Iris pigment epithelial cell (primary cell): Measurements from ENCODE around the gene ZNF835.
A peak's percentile ranks its signal among the peaks of the same experiment; 100 is the strongest.

Experiments used
- DNase-seq: peaks from one replicate; pipeline ENCODE4 v3.0.0-alpha.2; 2011; ENCODE audit warnings: low read depth

ZNF835 gene

DNA sequence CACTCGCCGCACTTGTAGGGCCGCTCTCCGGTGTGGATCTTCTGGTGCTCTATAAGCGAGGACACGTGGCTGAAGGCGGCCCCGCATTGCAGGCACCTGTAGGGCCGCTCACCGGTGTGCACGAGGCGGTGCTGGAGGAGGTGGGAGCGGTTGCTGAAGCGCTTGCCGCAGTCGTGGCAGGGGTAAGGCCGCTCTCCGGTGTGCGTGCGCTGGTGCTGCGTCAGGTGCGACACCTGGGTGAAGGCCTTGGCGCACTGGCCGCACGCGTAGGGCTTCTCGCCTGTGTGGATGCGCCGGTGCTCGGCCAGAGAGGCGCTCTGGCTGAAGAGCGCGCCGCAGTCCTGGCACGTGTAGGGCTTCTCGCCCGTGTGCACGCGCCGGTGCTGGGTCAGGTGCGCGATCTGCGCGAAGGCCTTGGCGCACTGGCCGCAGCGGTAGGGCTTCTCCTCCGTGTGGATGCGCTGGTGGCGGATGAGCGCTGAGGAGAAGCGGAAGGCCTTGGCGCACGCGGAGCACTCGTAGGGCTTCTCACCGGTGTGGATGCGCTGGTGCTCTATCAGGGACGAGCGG is 7.5 kb downstream of the ZNF835 start:
- no peak for DNase-seq

DNA sequence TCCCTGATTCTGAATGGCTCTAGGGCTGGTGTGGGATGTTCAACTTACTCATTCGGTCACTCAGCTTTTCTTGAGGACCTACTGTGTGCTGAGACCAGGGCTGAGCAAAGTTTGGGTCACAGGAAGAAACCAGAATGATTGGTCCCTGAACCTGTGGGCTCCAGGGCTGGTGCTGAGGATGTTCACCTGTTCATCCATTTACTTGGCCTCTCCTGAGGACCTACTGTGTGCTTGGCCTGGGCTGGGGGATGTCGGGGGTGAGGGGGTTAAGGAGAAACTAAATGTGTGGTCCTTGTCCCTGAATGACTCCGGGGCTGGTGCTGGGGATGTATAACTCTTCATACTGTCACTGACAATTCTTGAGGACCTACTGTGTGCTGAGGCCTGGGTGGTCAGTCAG is 10.3 kb downstream of the ZNF835 start:
- no peak for DNase-seq

DNA sequence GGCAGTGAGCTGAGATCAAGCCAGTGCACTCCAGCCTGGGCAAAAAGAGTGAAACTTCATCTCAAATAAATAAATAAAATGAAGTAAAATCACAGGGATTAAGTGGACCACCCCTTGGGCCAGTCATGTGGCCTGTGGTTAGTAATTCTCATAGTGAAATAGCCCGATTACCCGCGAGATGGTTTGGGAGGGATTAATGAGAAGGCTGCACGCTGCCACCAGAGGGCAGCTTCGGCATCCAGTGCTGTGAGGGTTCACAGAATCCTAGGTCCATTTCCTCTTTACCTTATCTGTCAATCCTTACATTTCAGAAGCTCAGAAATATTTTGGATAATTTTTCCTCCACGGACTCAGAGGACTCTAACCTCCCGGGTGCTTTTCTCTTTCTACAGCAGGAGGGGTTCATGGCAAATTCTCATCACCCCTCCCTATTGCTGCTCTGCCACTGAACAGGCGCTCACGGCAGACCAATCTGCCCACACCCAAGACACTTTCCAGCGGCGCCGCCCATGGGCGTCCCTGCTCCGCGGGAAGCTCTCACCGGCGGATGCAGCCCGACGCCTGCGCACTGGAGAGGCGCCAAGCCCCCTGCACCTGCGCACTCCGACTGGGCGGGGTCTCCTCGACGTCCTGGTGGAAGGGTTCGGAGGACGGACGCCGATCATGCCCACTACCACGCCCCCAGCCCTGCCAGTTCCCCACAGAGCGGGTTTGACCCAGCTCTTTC is 11.0 kb downstream of the ZNF835 start:
- no peak for DNase-seq

DNA sequence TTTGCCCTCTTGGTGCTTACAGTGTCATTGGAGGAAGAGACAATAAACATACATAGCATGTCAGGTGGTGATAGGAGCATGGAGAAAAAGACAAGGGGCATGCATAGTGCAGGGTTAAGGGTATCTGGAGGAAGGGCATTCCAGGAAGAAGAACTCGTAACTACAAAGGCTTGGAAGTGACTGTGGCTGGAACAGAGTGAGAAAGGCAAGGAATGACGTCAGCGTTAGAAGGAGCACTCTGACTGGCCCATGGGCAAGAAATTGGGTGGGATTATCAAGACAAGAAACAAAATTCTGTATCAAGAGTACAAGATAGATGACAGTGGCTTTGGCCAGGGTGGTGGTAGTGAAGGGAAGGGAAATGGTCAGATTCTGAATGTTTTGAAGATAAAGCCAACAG is 17.4 kb downstream of the ZNF835 start:
- no peak for DNase-seq

DNA sequence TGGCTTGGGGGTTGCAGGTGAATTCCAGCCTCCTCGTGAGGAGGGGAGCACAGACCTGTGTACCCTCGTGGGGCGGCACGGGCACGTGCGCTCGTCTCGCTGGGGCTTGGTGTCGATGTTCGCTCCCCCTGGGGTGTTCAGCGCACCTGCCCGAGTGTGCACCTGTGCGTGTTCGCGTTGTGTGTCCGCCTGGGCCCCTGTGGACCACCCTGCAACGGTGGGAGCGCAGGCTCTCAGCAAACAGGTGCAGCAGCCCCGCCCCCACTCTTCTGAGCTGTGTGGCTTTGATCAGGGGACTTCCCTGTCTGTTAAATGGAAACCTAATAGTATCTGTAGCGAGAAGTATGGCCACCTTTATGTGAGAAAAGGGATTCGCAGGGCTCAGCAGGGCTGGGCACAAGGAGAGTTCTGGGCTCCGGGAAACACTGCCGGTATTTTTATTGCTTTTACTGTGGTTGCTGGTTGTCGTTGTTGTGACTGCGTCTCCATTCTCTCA is 28.0 kb downstream of the ZNF835 start:
- DNase-seq, result no peak

DNA sequence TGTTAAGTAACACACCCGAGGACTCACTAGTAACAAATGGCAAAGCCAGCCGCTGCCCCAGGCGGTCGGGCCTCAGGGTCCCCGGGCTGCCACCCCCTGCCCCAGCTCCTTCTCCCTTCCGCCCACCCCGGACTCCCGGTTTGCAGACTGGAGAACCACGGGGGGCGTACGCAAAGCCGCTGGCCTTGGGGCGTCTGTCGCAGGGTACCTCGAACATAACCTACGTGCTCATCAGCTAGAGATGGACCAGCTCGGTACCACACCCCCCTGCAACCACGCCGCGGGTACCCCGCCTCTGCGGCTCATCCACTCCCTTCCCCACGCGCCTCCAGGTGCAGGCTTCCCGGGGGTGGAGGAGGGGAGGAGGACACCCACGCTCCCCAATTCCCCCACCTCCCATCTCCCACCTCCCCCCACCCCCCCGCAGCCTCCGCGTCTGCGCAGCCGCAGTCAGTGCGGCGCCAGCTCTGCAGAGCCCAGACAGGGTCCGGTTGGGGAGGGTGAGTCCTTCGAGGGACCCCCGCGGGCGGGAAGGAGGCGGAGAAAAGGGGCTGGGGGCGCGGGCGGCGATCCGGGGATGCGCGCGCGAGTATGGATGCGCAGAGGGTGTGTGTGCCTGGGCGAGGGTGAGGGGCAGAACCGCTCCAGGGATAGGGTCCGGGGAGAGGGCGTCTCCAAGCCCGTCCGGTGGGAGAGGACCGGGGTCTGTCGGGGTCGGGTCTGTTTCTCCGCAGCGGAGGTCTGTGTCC is 28.7 kb downstream of the ZNF835 start, which contains the start of gene SMIM17:
Gene SMIM17, plus strand, starts transcription at position 449 of the 749 bp plus-strand sequence. CDS start 2,509 bp downstream, outside the sequence.
- no peak for DNase-seq

DNA sequence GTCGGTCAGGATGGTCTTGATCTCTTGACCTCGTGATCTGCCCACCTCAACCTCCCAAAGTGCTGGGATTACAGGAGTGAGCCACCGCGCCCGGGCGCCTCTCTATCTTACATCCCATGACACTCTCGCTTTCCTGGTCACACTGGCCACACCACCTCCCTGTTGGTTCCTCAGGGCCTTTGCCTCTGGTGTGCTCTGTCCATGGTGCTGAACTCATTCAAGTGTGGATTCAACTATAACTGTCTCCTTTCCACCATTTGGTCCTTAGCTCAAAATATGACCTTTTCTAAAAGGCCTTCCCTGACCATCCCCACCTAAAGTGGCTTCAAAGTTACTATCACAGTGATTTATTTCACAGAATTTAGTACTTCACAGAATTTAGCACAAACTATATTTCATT is 32.3 kb downstream of the ZNF835 start:
- DNase-seq, result peak; percentile 8

DNA sequence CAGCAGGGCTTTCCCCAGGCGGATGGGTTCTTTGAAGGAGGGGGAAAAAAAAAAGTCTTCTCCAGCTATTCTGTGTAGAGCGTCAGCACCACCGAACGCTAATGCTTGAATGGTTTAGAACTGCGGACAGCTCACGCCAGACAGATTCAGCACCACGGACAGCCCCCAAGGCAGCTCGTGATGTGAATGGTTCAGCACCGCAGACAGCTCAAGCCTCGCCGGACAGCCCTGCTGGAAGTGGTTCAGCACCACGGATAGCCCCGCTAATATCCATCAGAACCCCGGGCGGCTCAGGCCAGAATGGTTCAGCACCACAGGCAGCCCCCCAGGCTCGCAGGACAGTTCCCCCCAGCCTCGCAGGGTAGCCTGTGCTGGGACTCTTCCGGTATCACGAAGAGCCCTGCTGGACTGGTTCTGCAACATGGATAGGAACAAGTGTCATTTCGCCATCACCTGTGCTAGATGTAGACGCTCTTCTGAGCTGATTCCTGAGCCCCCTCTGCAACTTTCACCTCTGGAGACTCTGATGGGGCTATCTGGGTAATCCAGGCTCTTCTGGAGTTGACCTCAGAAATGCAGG is 33.5 kb downstream of the ZNF835 start:
- DNase-seq, result peak; percentile 86

DNA sequence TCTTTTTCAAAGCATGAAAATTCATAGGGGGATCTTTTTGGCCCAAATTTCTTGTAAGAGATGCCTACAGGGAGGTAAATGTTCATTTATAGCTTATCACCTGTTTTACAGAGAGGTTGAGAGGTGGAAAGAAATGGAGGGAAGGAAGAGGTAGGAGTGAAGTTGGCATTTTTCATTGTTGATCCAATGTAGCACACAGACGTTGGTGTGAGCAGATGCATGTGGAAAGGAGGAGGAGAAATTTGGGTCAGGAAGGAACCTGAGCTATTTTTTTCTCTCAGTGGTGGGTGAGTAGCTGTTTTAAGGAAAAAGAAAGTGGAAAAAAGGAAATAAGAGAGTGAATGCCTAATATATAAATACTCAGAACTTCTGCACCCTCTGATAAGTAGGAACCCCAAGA is 38.5 kb downstream of the ZNF835 start:
- DNase-seq, result no peak

DNA sequence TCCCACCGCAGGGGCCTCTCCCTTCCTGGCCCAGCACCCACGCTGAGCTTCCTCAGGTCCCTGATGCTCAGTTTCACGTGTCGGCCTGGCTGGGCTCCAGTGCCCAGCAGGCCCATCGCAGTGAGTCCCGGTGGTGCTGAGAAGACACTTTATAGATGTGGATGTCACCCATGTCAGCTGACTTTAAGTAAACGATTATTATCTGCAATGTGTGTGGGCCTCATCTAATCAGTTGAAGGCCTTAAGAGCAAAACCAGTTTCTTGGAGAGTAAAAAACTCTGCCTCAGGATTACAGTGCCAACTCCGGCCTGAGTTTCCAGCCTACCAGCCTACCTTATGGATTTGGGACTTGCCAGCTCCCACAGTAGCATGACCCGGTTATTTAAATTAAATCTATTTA is 45.8 kb downstream of the ZNF835 start:
- no peak for DNase-seq

DNA sequence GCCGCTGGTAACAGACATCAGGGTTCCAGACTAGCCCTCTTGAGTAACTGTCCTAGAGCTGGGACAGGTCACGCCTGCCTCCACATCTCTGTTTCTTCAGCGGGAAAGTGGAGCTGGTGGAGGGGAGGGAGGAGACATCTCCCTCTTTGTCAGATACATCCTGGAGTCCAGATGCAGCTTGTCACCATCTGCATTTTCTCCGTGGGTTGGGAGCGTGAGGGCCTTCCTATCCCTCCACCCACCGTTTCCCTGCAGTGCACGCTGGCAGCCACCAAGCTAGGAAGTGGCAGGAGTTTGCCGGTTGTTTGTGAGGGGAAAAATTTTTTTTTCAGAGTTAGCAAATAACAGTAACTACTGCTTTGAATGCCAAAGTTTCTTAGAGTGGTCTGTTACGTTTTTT is 48.6 kb downstream of the ZNF835 start:
- DNase-seq, result no peak

DNA sequence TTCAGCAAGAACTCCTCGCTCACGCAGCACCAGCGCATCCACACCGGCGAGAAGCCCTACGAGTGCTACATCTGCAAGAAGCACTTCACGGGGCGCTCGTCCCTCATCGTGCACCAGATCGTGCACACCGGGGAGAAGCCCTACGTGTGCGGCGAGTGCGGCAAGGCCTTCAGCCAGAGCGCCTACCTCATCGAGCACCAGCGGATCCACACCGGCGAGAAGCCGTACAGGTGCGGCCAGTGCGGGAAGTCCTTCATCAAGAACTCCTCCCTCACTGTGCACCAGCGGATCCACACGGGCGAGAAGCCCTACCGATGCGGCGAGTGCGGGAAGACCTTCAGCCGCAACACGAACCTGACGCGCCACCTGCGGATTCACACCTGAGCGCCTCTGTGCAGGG is 49.2 kb downstream of the ZNF835 start:
- DNase-seq, result no peak

DNA sequence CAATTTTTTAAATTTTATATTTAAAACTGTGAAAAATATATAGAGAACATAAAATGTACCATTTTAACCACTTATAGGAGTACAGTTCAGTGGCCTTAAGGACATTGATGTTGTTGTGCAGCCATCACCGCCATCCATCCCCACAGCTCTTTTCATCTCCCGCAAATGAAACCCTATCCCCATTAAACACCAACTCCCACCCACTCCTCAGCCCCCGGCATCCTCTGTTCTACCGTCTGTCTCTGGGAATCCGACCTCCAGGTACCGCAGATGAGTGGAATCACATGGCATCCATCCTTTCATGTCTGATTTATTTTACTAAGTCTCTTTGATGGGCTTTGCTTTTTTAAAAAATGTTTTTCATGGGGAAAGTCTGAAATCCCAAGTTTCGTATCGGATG is 52.4 kb downstream of the ZNF835 start:
- DNase-seq, result no peak

DNA sequence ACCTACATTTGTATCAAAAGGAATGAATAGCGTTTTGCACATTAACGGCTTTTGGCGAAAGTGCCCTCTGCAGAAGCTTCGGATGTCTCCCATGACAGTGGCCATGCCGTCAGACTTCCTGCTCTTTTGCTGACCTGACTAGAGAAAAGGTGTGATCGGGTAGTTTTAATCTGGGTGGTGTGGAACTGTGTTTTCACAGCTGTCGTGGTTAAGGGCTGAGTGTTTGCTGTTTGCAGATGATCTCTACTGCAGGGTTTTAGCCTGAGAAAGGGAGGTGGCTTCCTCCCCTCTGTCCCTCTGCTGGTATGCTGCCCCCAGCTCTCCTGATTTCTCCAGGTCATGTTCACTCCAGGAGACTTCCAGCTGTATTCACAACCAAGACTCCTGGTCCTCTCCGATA is 54.0 kb downstream of the ZNF835 start:
- DNase-seq, result no peak

DNA sequence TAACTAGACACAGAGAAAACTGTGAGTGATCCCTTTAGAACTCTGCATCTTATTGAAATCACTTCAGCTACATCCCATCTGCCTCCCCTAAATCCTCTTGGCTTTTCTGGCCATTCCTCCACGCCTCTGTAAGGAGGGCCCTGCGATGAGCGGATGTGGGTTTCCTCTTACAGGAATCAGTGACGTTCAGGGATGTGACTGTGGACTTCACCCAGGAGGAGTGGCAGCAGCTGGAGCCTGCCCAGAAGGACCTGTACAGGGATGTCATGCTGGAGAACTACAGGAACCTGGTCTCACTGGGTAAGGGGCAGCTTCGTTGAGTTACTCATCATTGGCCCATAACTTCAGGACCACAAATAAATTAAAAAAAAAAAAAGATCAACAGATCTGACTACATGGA is 57.9 kb downstream of the ZNF835 start:
- DNase-seq, result no peak

DNA sequence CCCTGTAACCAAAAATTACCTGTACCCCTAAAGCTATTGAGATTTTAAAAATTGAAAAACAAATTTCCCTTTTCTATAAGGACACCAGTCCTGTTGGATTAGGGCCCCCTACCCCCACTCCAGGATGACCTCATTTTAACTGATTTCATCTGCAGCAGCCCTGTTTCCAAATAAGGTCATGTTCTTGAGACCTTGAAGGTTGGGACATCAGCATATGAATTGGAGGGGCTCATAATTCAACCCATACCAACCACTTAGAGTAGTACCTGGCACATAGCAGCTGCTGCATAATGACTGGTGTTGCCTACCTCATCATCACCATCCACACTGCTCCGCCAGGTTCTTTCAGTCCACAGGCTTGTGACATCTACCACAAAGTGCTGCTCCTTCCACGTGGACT is 58.8 kb downstream of the ZNF835 start:
- DNase-seq, result no peak
